ENCODE results near the gene SI.

Gene SI

DNA sequence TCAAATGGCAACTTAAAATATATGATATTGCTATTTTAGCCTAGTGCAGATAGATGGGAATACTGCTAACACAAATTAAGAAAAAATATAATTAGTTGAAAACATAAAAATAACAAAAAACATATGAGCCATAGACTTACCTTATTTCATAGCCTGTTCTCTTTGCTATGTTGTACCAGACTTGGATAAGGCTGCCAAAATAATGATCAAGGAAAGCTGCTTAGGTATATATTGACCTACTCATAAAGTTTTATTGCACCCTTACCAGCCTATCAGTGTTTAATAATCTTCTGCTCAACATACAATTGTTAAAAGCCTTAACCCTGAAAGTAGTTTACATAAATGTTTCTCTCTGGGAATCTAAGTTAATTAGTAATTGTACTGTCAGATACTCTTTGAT, at the start of gene SI:
Gene SI (minus strand): TSS at position 204 of the 400 bp plus-strand sequence. CDS start 2,484 bp downstream, outside the sequence.
- TF ChIP-seq, protein P1, sequence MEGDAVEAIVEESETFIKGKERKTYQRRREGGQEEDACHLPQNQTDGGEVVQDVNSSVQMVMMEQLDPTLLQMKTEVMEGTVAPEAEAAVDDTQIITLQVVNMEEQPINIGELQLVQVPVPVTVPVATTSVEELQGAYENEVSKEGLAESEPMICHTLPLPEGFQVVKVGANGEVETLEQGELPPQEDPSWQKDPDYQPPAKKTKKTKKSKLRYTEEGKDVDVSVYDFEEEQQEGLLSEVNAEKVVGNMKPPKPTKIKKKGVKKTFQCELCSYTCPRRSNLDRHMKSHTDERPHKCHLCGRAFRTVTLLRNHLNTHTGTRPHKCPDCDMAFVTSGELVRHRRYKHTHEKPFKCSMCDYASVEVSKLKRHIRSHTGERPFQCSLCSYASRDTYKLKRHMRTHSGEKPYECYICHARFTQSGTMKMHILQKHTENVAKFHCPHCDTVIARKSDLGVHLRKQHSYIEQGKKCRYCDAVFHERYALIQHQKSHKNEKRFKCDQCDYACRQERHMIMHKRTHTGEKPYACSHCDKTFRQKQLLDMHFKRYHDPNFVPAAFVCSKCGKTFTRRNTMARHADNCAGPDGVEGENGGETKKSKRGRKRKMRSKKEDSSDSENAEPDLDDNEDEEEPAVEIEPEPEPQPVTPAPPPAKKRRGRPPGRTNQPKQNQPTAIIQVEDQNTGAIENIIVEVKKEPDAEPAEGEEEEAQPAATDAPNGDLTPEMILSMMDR (IDR thresholded peaks at IDR 0.05; ENCODE audit: low read depth, low read length, missing control alignments) = no peak
- no peak for DNase-seq (ENCODE audit: low read depth)
- no peak within 1 kb of the TSS for H3K4me3 ChIP-seq (ENCODE audit: low read depth, low read length)

DNA sequence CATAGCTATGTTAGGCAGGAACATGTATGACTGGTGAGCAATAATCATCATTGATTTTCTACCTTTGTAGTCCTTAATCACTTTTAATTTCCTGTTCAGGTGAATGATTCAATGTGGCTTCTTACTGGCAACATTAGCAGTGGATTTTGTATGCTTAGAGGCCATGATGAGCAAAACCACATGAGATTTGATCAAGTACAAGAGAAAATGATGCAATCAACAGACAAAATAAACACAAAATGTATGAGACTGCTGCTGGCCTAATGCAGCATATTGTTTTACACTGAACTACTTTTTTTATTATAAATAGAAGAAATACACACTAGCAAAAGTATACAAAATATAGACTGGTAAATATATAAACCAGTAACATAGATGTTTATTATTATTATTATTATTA, 47.5 kb upstream of the SI start:
- TF ChIP-seq, protein P1 (IDR thresholded peaks at IDR 0.05; ENCODE audit: low read depth, low read length, missing control alignments) = no peak
- no peak overlapping the region for H3K4me3 ChIP-seq (ENCODE audit: low read depth, low read length)
- DNase-seq (ENCODE audit: low read depth) = no peak

GRCh38 chr3:165111401-165111800, 33.1 kb upstream of the SI start:
- TF ChIP-seq, protein P1 (IDR thresholded peaks at IDR 0.05; ENCODE audit: low read depth, low read length, missing control alignments) = no peak
- DNase-seq (ENCODE audit: low read depth) = no peak
- H3K4me3 ChIP-seq (ENCODE audit: low read depth, low read length) = no peak overlapping the region

DNA sequence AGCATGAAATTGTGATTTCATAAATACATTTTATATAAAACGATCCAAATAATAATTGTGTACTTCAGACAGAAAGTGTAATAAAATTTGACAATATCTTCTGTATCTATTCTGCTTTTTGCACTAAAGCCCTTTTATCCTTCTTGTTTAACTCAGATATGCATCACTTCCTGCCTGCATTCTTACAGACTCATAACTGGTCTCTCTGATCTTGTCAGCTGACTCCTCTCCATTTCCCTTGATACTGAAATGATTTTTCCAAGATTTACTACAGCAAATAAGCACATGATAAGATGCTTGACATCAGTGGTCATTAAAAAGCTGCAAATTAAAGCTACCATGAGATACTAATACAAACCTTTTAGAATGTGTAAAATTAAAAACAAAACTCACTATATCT, 25.3 kb upstream of the SI start:
- H3K4me3 ChIP-seq (ENCODE audit: low read depth, low read length) = no peak overlapping the region
- TF ChIP-seq, protein P1 (IDR thresholded peaks at IDR 0.05; ENCODE audit: low read depth, low read length, missing control alignments) = no peak
- DNase-seq (ENCODE audit: low read depth) = no peak

DNA sequence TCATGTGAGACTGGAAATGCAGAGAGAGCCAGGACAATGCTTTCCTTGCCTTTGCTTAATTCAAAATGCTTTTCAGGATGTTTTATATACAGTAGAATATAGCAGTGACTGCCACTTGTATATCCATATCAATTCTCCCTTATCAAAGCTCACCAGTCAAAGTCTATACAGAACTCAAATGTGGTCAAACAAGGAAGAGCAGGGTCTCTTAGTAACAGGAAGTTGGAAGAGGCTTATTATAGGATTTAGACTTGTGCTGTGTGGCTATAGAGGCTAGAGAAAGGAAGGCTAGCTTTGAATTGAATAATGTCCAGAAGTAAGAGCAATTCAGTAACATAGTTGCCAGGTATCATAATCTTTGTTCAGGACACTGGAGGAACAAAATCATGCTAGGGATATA, 4.4 kb upstream of the SI start:
- no peak for DNase-seq (ENCODE audit: low read depth)
- TF ChIP-seq, protein P1 (IDR thresholded peaks at IDR 0.05; ENCODE audit: low read depth, low read length, missing control alignments) = no peak
- H3K4me3 ChIP-seq (ENCODE audit: low read depth, low read length) = no peak overlapping the region

GRCh38 chr3:165081183-165081582, 2.9 kb upstream of the SI start:
- DNase-seq (ENCODE audit: low read depth) = no peak
- TF ChIP-seq, protein P1 (IDR thresholded peaks at IDR 0.05; ENCODE audit: low read depth, low read length, missing control alignments) = no peak
- no peak overlapping the region for H3K4me3 ChIP-seq (ENCODE audit: low read depth, low read length)

DNA sequence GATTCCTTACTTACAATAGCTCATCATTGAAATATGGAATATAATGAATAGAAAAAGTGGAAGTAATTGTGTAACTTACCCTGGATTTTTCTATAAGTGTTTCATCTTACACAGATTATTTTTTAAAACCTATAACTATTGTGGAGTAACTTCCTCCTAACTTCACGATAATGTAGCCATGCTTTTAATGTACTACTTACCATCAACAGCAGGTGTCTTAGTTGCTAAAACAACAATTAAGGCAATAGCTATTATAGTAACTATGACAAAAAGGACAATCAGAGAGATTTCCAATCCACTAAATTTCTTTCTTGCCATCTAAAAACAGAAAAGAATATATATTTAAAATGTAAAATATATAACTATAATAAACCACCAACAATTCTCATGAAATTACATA, 2.6 kb downstream of the SI start:
- TF ChIP-seq, protein P1 (IDR thresholded peaks at IDR 0.05; ENCODE audit: low read depth, low read length, missing control alignments) = no peak
- DNase-seq (ENCODE audit: low read depth) = no peak
- H3K4me3 ChIP-seq (ENCODE audit: low read depth, low read length) = no peak overlapping the region

Measured in GM12864 (cell line).